Measurements from ENCODE around the gene CSNK1G3.
"Not testable (repeated sequence)": the region's sequence is repeated elsewhere in the genome, so short reads cannot be mapped to it uniquely, and the experiment has no call there.

Gene CSNK1G3

GRCh38 chr5:123626051-123626450 is 114.1 kb downstream of the CSNK1G3 start:
- Histone ChIP-seq H3K4me3 (replicated peaks; ENCODE audit: low read depth, low read length) (no peak overlapping the region), H3K27me3 (replicated peaks; ENCODE audit: control insufficient read depth, insufficient read depth, low read length) (no peaks in the 10 kb centered on the region), H3K36me3 (ENCODE audit: control insufficient read depth, insufficient read depth, low read length) (no peaks in the 10 kb centered on the region)
- DNase-seq (ENCODE audit: extremely low read depth, insufficient read length) = no peak
- TF ChIP-seq CTCF (IDR thresholded peaks at IDR 0.05; ENCODE audit: insufficient read depth, low read length, poor library complexity, severe bottlenecking) = no peak

GRCh38 chr5:123628860-123629544 is 117.0 kb downstream of the CSNK1G3 start:
- no peak for DNase-seq (ENCODE audit: extremely low read depth, insufficient read length)
- no peak for TF ChIP-seq CTCF (IDR thresholded peaks at IDR 0.05; ENCODE audit: insufficient read depth, low read length, poor library complexity, severe bottlenecking)

GRCh38 chr5:123636006-123636405 is 124.0 kb downstream of the CSNK1G3 start:
- TF ChIP-seq CTCF (IDR thresholded peaks at IDR 0.05; ENCODE audit: insufficient read depth, low read length, poor library complexity, severe bottlenecking) = no peak
- no peak overlapping the region for H3K4me3 ChIP-seq (replicated peaks; ENCODE audit: low read depth, low read length)
- no peak for DNase-seq (ENCODE audit: extremely low read depth, insufficient read length)
- H3K36me3 ChIP-seq (ENCODE audit: control insufficient read depth, insufficient read depth, low read length) = no peaks in the 10 kb centered on the region
- H3K27me3 ChIP-seq (replicated peaks; ENCODE audit: control insufficient read depth, insufficient read depth, low read length) = no peaks in the 10 kb centered on the region

More at GRCh38 chr5:123628860-123629544, 117.0 kb downstream of the CSNK1G3 start:
- no peaks in the 10 kb centered on the region for H3K36me3 ChIP-seq (ENCODE audit: control insufficient read depth, insufficient read depth, low read length)
- no peak overlapping the region for H3K4me3 ChIP-seq (replicated peaks; ENCODE audit: low read depth, low read length)
- no peaks in the 10 kb centered on the region for H3K27me3 ChIP-seq (replicated peaks; ENCODE audit: control insufficient read depth, insufficient read depth, low read length)

GRCh38 chr5:123637028-123637427 is 125.1 kb downstream of the CSNK1G3 start:
- not testable (repeated sequence) for H3K27me3 ChIP-seq (replicated peaks; ENCODE audit: control insufficient read depth, insufficient read depth, low read length); DNase-seq (ENCODE audit: extremely low read depth, insufficient read length); H3K4me3 ChIP-seq (replicated peaks; ENCODE audit: low read depth, low read length); H3K36me3 ChIP-seq (ENCODE audit: control insufficient read depth, insufficient read depth, low read length)

GRCh38 chr5:123639244-123639643 is 127.3 kb downstream of the CSNK1G3 start:
- H3K36me3 ChIP-seq (ENCODE audit: control insufficient read depth, insufficient read depth, low read length) = no peaks in the 10 kb centered on the region
- DNase-seq (ENCODE audit: extremely low read depth, insufficient read length) = no peak
- no peaks in the 10 kb centered on the region for H3K27me3 ChIP-seq (replicated peaks; ENCODE audit: control insufficient read depth, insufficient read depth, low read length)
- no peak for TF ChIP-seq CTCF (IDR thresholded peaks at IDR 0.05; ENCODE audit: insufficient read depth, low read length, poor library complexity, severe bottlenecking)
- no peak overlapping the region for H3K4me3 ChIP-seq (replicated peaks; ENCODE audit: low read depth, low read length)

- Histone ChIP-seq H3K27me3 (replicated peaks; ENCODE audit: control insufficient read depth, insufficient read depth, low read length) (no peaks in the 10 kb centered on the region), H3K4me3 (replicated peaks; ENCODE audit: low read depth, low read length) (no peak overlapping the region), H3K36me3 (ENCODE audit: control insufficient read depth, insufficient read depth, low read length) (no peaks in the 10 kb centered on the region)
- DNase-seq (ENCODE audit: extremely low read depth, insufficient read length) = no peak
- no peak for TF ChIP-seq CTCF (IDR thresholded peaks at IDR 0.05; ENCODE audit: insufficient read depth, low read length, poor library complexity, severe bottlenecking)
These were observed 133.1 kb downstream of the CSNK1G3 start for GRCh38 chr5:123645024-123645603.
